ENCODE measurements around the gene SIRT2.
"Not testable (repeated sequence)": the region's sequence is repeated elsewhere in the genome, so short reads cannot be mapped to it uniquely, and the experiment has no call there.

The SIRT2 gene

DNA sequence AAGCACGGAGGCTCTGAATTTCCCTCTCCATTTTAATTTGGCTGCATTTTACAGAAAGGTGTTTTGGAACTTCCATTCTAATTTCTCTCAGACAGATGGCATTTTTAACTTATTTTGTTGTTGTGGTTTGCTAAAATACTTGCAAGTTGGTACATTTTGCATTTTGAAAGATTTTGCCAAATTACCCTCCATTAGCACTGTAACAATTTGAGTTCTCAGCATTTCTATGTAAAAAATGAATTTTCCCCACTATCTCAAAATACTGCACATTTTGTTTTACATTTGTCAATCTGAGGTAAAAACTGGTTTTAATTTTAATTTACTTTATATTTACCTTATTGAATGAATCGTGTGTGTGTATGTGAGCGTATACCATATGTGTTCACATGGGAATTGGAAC, 42.6 kb downstream of the SIRT2 start:
- no peak for DNase-seq (ENCODE audit: low read depth, low spot score)
- H3K4me3 ChIP-seq (ENCODE audit: low read depth, low read length), result no peak overlapping the region
- in situ Hi-C loops (cut with HindIII; ENCODE audit: low sequenced_read_pairs), result no loop called here
- TF ChIP-seq, protein P1, sequence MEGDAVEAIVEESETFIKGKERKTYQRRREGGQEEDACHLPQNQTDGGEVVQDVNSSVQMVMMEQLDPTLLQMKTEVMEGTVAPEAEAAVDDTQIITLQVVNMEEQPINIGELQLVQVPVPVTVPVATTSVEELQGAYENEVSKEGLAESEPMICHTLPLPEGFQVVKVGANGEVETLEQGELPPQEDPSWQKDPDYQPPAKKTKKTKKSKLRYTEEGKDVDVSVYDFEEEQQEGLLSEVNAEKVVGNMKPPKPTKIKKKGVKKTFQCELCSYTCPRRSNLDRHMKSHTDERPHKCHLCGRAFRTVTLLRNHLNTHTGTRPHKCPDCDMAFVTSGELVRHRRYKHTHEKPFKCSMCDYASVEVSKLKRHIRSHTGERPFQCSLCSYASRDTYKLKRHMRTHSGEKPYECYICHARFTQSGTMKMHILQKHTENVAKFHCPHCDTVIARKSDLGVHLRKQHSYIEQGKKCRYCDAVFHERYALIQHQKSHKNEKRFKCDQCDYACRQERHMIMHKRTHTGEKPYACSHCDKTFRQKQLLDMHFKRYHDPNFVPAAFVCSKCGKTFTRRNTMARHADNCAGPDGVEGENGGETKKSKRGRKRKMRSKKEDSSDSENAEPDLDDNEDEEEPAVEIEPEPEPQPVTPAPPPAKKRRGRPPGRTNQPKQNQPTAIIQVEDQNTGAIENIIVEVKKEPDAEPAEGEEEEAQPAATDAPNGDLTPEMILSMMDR (IDR thresholded peaks at IDR 0.05; ENCODE audit: low read depth, low read length), result no peak

DNA sequence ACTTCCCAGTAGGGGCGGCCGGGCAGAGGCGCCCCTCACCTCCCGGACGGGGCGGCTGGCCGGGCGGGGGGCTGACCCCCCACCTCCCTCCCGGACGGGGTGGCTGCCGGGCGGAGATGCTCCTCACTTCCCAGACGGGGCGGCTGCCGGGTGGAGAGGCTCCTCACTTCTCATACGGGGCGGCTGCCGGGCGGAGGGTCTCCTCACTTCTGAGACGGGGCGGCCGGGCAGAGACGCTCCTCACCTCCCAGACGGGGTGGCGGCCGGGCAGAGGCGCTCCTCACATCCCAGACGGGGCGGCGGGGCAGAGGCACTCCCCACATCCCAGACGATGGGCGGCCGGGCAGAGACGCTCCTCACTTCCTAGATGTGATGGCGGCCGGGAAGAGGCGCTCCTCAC, 43.7 kb downstream of the SIRT2 start:
- H3K4me3 ChIP-seq (ENCODE audit: low read depth, low read length); in situ Hi-C loops (cut with HindIII; ENCODE audit: low sequenced_read_pairs); DNase-seq (ENCODE audit: low read depth, low spot score): not testable (repeated sequence)

DNA sequence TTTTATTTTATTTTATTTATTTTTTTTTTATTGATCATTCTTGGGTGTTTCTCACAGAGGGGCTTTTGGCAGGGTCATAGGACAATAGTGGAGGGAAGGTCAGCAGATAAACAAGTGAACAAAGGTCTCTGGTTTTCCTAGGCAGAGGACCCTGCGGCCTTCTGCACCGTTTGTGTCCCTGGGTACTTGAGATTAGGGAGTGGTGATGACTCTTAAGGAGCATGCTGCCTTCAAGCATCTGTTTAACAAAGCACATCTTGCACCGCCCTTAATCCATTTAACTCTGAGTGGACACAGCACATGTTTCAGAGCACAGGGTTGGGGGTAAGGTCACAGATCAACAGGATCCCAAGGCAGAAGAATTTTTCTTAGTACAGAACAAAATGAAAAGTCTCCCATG, 44.5 kb downstream of the SIRT2 start:
- in situ Hi-C loops (cut with HindIII; ENCODE audit: low sequenced_read_pairs); H3K4me3 ChIP-seq (ENCODE audit: low read depth, low read length); DNase-seq (ENCODE audit: low read depth, low spot score): not testable (repeated sequence)

DNA sequence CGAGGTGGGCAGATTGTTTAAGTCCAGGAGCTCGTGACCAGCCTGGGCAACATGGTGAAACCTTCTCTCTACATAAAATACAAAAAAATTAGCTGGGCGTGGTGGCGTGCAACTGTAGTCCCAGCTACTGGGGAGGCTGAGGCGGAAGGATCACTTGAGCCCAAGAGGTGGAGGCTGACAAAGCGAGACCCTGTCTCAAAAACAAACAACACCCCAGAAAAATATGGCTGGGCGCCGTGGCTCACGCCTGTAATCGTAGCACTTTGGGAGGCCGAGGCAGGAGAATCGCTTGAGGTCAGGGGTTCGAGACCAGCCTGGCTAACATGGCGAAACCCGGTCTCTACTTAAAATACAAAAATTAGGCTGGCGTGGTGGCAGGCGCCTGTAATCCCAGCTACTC, 46.2 kb downstream of the SIRT2 start:
- DNase-seq (ENCODE audit: low read depth, low spot score), result no peak
- peak overlapping the region; percentile 76 for H3K4me3 ChIP-seq (ENCODE audit: low read depth, low read length)
- TF ChIP-seq, protein P1 (IDR thresholded peaks at IDR 0.05; ENCODE audit: low read depth, low read length), result no peak
- in situ Hi-C loops (cut with HindIII; ENCODE audit: low sequenced_read_pairs), result no loop called here

DNA sequence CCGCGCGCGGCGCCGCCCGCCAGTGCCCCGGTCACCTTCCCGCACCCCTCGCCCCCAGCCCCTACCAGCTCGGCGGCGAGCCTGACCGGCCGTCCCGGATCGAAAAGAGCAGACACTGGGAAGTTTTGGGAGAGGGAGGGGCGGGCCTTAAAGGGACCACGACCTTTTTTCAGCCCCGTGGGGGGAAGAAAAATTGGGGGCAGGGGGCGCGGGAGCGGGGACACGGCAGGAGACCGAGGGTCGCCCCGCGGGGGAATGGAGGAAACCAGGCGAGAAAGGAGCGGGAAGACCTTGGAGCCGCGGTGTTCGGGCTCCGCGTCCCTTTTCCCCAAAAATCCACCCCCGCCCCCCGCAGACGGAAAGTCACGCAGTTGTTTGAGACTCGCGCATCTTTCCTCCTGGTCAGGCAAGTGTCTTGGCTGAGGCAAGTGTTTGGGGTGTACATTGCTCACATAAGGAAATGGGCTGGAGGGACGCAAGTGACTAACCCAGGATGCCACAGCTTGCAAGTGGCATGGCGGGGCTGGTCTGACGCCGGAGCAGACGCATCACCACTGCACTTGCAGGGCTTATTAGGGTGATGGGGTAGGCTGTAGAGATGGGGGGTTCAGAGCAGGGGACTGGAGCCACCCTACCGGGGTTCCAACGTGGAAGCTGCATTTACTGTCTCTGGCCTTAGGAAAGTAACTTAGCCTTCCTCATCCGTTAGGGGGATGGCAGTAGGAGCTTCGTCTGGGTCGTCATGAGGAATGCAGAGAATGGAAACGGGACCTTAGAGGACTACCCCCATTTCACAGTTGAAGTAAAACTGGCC, 47.0 kb downstream of the SIRT2 start:
- in situ Hi-C loops (cut with HindIII; ENCODE audit: low sequenced_read_pairs), result no loop called here
- peak; percentile 54 for DNase-seq (ENCODE audit: low read depth, low spot score)
- TF ChIP-seq, protein P1 (IDR thresholded peaks at IDR 0.05; ENCODE audit: low read depth, low read length), result no peak
- H3K4me3 ChIP-seq (ENCODE audit: low read depth, low read length), result peak overlapping the region; percentile 76

DNA sequence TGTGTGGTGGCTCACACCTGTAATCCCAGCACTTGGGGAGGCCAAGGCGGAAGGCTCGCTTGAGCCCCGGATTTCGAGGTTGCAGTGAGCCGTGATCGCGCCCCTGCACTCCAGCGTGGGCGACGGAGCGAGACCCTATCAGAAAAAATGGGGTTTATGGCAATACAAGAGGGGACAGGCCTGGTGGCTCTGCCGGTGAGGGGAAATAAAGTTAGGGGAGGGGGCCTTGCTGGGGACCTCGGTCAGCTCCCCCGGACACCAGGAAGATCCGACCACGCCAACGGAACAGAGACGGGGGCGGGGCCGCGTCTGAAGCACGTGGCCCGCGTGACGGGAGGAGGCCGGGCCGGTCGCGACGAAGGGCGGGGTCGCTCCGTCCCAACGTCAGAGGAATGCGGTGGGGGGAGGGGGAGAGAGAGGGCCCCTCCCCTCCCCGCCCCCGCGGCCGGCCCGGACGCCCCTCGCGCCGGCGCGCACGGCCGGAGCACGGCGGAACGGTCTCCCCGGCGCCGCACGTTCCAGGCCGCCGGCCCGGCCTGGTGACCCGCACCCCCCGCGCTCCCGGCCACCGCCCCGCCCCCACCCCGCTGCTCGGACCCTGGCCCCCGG, 47.7 kb downstream of the SIRT2 start:
- TF ChIP-seq, protein P1 (IDR thresholded peaks at IDR 0.05; ENCODE audit: low read depth, low read length), result no peak
- in situ Hi-C loops (cut with HindIII; ENCODE audit: low sequenced_read_pairs), result no loop called here
- DNase-seq (ENCODE audit: low read depth, low spot score), result peak; percentile 91
- H3K4me3 ChIP-seq (ENCODE audit: low read depth, low read length), result peak overlapping the region; percentile 76

DNA sequence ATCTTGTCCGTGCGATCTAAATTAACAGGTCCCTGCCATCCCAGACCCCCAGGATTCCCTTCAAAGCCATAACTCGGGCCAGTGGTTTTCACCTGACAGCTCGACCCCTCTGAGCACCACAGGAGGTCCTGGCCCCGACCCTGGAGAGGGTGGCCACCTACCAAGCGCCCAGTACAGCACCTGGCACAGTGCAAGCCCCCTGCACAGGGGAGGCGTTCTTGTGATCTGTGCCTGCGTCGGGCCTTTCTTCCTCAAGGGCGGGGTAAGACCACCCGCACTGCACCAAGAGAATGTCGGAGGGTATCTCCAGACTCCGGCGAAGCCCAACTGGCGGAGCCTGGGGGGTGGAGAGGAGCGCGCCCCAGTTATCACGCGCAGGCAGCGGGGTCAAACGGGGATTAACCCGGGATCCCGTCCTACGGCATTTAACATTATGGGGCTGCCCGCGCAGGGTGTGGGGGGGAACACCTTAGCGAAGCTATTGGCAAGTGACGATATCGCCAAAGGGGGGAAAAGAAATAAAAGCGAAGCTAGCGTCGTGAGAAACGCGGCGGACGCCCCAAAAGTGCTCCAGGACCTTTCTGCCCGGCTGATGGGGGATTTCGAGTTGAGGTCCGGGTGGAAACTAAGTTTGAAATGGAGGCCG, 48.3 kb downstream of the SIRT2 start:
- peak overlapping the region; percentile 59 for H3K4me3 ChIP-seq (ENCODE audit: low read depth, low read length)
- DNase-seq (ENCODE audit: low read depth, low spot score), result no peak
- TF ChIP-seq, protein P1 (IDR thresholded peaks at IDR 0.05; ENCODE audit: low read depth, low read length), result no peak
- in situ Hi-C loops (cut with HindIII; ENCODE audit: low sequenced_read_pairs), result no loop called here
